RWPE1 (cell line): ENCODE results near the gene STYXL1.
"Not testable (repeated sequence)": the region's sequence is repeated elsewhere in the genome, so short reads cannot be mapped to it uniquely, and the experiment has no call there.

Experiments
- CTCF ChIA-PET: fragments of 350-600 bp; sonication (Branson Sonifier 250); formaldehyde crosslinking; extraction: SDS; loops from one replicate; lab custom pipeline; 2021; lab: Yijun Ruan, JAX
- POLR2A ChIA-PET: fragments of 400-600 bp; formaldehyde crosslinking; extraction: SDS; loops from one replicate; lab custom pipeline; 2020; ENCODE audit warnings: antibody characterized with exemption; ENCODE audit not compliant: low non-redundant PET; lab: Yijun Ruan, JAX
- DNase-seq: peaks from one replicate; pipeline ENCODE4 v3.0.0; 2012; ENCODE audit warnings: low spot score
- H3K27ac ChIP-seq: fragments of 450-650 bp; 2 replicates; pipeline ENCODE4 v1.5.1; 2017
- TF ChIP-seq, protein P1 (sequence below): fragments of 450-650 bp; conservative IDR thresholded peaks from 2 replicates; pipeline ENCODE4 v1.5.1; 2017; ENCODE audit warnings: low read depth, mild to moderate bottlenecking

The STYXL1 gene

DNA sequence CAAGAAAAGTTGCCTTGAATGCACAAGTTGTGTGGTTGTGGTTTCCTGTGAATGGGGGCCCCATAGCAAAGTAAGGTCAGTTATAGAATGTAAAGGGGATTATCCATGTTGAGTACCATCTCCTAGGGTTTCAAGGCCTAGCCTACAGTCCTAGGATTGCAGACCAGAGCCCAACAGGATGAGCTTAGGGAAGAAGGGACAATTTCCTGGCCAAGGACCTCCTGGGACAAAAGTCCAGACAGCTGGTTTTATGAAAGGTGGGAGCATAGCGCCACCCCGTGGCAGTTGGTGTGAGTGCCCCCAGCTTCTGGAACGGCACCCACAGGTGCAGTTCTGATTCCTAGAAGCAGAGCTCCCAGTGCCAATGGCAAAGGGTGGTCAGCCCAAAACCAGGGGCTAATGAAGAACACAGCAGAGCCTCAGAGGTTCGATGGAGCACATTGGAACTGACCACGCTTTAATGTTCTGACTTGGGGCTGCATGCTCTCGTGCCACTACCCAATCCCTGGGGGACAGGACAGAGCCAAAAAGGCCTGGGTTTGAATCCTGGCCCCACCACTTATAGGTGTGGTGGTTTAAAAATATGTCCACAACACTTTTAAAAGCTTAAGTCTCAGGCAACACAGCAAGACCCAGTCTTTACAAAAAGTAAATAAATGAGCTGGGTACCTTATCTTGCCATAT is 27.6 kb downstream of the STYXL1 start:
- ChIA-PET POLR2A (no interaction called here), CTCF (interaction anchor here (0.6 to 1.7 kb wide), 7 partner anchors 11 to 231 kb away, joined by 3 to 15 read pairs (median 3); no protein-coding TSS in a partner anchor)
- TF ChIP-seq, protein P1, sequence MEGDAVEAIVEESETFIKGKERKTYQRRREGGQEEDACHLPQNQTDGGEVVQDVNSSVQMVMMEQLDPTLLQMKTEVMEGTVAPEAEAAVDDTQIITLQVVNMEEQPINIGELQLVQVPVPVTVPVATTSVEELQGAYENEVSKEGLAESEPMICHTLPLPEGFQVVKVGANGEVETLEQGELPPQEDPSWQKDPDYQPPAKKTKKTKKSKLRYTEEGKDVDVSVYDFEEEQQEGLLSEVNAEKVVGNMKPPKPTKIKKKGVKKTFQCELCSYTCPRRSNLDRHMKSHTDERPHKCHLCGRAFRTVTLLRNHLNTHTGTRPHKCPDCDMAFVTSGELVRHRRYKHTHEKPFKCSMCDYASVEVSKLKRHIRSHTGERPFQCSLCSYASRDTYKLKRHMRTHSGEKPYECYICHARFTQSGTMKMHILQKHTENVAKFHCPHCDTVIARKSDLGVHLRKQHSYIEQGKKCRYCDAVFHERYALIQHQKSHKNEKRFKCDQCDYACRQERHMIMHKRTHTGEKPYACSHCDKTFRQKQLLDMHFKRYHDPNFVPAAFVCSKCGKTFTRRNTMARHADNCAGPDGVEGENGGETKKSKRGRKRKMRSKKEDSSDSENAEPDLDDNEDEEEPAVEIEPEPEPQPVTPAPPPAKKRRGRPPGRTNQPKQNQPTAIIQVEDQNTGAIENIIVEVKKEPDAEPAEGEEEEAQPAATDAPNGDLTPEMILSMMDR: peak; percentile 89
- no peak overlapping the region for H3K27ac ChIP-seq
- peak; percentile 63 for DNase-seq

DNA sequence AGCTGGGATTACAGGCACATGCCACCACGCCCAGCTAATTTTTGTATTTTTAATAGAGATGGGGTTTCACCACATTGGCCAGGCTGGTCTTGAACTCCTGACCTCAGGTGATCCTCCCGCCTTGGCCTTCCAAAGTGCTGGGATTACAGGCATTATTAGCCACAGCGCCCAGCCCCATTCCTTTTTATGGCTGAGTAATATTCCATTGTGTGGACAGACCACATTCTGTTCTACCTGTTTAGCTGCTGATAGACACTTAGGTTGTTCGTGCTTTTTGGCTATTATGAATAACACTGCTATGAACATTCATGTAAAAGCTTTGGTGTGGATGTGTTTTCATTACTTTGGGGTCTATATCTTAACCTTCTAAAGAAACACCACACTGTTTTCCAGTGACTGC is 29.3 kb downstream of the STYXL1 start:
- H3K27ac ChIP-seq, DNase-seq, POLR2A ChIA-PET, CTCF ChIA-PET: not testable (repeated sequence)

- TF ChIP-seq, protein P1: no peak
- no peak for DNase-seq
- ChIA-PET CTCF (no interaction called here), POLR2A (no interaction called here)
- no peak overlapping the region for H3K27ac ChIP-seq
Measured at GRCh38 chr7:76016191-76016947, 31.4 kb downstream of the STYXL1 start.

DNA sequence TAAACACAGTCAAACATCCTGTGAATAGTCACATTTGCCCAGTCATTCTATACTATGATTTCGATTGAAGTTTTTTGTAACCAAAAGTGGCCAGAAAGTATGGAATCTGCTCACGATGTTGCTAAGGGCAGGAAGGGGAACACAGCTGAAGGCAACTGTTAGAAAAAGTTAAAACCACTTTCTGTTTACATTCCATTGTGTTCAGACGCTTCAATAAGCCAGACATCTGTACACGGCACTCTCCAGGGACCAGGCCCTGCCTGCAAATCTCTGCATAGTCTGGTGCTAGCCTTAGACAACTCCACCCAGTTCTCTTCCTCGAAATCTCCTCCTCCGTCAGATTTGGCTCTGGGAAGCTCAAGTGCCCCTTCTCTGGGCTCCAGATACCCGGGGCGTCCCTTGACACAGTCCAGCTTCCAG is 36.3 kb downstream of the STYXL1 start:
- DNase-seq: no peak
- H3K27ac ChIP-seq: no peak overlapping the region
- CTCF ChIA-PET: no interaction called here
- TF ChIP-seq, protein P1: no peak
- POLR2A ChIA-PET: no interaction called here

- ChIA-PET POLR2A (no interaction called here), CTCF (interaction anchor here (0.9 kb wide), 1 partner anchor 10 kb away, joined by 4 read pairs; no protein-coding TSS in a partner anchor)
- TF ChIP-seq, protein P1: no peak
- H3K27ac ChIP-seq: peak overlapping the region; percentile 27
- DNase-seq: no peak
Measured at GRCh38 chr7:76009672-76010600, 37.9 kb downstream of the STYXL1 start.

DNA sequence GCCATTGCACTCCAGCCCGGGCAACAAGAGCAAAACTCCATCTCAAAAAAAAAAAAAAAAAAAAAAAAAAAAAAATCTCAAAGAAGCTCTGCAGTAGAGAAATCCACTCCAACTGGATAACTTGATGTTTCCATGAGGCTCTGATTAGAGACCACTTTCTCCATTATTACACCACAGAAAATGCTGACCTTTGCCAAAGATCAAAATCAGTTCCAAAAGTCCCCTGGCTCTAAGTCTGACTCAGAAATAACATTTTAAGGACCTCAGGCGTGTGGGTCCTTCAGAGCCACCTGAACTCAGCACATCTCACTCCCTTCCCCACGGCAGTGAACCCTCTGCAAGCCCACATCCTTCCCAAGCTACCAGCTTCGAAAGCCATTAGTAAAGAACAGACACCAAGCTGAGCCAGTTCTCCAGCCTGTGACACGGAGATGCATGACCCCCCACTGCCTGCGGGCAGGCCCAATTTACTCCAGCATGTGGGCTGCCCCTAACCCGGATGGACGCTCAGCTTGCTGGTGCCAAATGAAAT is 39.6 kb downstream of the STYXL1 start:
- ChIA-PET POLR2A (no interaction called here), CTCF (interaction anchor here (0.6 kb wide), 1 partner anchor 39 kb away, joined by 4 read pairs; the partner anchor contains the start of gene STYXL1)
- H3K27ac ChIP-seq: no peak overlapping the region
- no peak for DNase-seq
- TF ChIP-seq, protein P1: no peak

DNA sequence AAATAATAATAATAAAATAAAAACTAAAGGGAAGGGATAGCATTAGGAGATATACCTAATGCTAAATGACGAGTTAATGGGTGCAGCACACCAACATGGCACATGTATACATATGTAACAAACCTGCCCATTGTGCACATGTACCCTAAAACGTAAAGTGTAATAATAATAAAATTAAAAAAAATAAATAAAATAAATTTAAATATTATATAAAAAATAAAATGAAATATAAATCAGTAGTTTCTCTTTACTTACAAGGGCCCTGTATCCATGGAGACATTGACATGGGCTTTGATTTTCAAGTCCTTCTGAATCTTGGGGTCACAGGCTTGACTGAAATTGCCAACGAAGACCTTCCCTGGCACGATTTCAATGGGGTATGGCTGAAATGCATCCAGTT is 42.8 kb downstream of the STYXL1 start:
- POLR2A ChIA-PET, CTCF ChIA-PET, H3K27ac ChIP-seq, DNase-seq: not testable (repeated sequence)
